Measurements from ENCODE around the gene S100A14. TPM values are rescaled to one million over a fixed set of nuclear protein-coding genes. Genes with fewer than 3 reads are reported as not detected.

Gene S100A14
- total and polyA plus RNA-seq, 2 of the 4 experiments (the other 2 are of a cell fraction), result 0.10 TPM; not detected in 1

- intact Hi-C loops (cut with micrococcal nuclease), result no loop called here
- Histone ChIP-seq H3K9me1 (ENCODE audit: insufficient read depth, low read length) (0 out of 2 replicates have a peak, but pooled peaks cover 4% of the 10 kb centered on the region), H4K8ac (ENCODE audit: low read depth in 2 of 2, low read length in 2 of 2) (no peak overlapping the region), H3K4me3 (ENCODE audit: insufficient read depth, low read depth, low read length) (no peak overlapping the region), H3K56ac (ENCODE audit: extremely low read depth, insufficient read depth, low read length) (no peak overlapping the region), H4K5ac (ENCODE audit: low read depth, low read length) (no peak overlapping the region), H2BK20ac (ENCODE audit: low read depth, low read length) (no peak overlapping the region), H3K79me1 (ENCODE audit: low read depth in 1 of 2, low read length in 2 of 2) (peaks cover 7 to 16% of the 10 kb centered on the region in 2 experiments; a peak in 3 of 4 replicates), H3K9ac (ENCODE audit: low read depth, low read length) (no peak overlapping the region), H2AK5ac (ENCODE audit: low read depth, low read length) (no peak overlapping the region), H2AFZ (replicated peaks; ENCODE audit: low read length, poor library complexity) (no peak overlapping the region), H4K20me1 (ENCODE audit: insufficient read depth, low read length) (no peaks in the 10 kb centered on the region), H3K27ac (ENCODE audit: insufficient read depth, low read length) (no peak overlapping the region), H3K14ac (replicated peaks; ENCODE audit: low read depth, low read length) (no peak overlapping the region), H3K27me3 (ENCODE audit: control insufficient read depth, insufficient read depth, low read length) (no peaks in the 10 kb centered on the region), H3K9me3 (ENCODE audit: control insufficient read depth, insufficient read depth, low read length) (no peaks in the 10 kb centered on the region), H3K4me2 (ENCODE audit: low read depth, low read length) (no peak overlapping the region), H2BK120ac (ENCODE audit: low read depth, low read length) (no peak overlapping the region), H4K91ac (ENCODE audit: insufficient read depth, low read depth, low read length) (no peak overlapping the region), H2BK15ac (ENCODE audit: low read depth, low read length) (no peak overlapping the region), H2BK5ac (ENCODE audit: low read depth, low read length, poor library complexity, severe bottlenecking) (no peak overlapping the region), H2AK9ac (replicated peaks; ENCODE audit: low read depth, low read length, poor library complexity) (no peak overlapping the region), H3K36me3 (ENCODE audit: control insufficient read depth, insufficient read depth, low read length) (peaks cover 24% of the 10 kb centered on the region), H3K18ac (ENCODE audit: low read depth, low read length) (no peak overlapping the region), H3K23ac (ENCODE audit: low read depth, low read length) (no peak overlapping the region), H3K4me1 (ENCODE audit: control insufficient read depth, insufficient read depth, low read length) (peaks cover 3% of the 10 kb centered on the region; the same call in 1 of the 2 replicates), H3K4ac (ENCODE audit: low read depth, low read length) (no peak overlapping the region)
- POLR2A ChIA-PET (ENCODE audit: unreplicated experiment), result interaction anchor here (0.6 kb wide), 1 partner anchor 8 kb away, joined by 3 read pairs; the partner anchor contains the start of gene S100A13
- DNase-seq, result no peak
- 90% methylated on average over 3 of the region's 6 CpGs; no CpG with 5 or more reads in 1 of the 2 experiments for WGBS, 2 experiments (ENCODE audit: extremely low coverage in 2 of 2, insufficient read length in 1 of 2)
- TF ChIP-seq RCOR1 (IDR thresholded peaks at IDR 0.05; ENCODE audit: insufficient replicate concordance, low read length) (no peak), RAD21 (IDR thresholded peaks at IDR 0.05; ENCODE audit: low read length) (no peak), MXI1 (IDR thresholded peaks at IDR 0.05; ENCODE audit: borderline replicate concordance, low read depth, low read length) (no peak), POLR2A (IDR thresholded peaks at IDR 0.05; ENCODE audit: low read depth, low read length) (no peak), CHD1 (IDR thresholded peaks at IDR 0.05; ENCODE audit: low read depth, low read length) (no peak), ELK1 (IDR thresholded peaks at IDR 0.05; ENCODE audit: borderline replicate concordance, low read depth, low read length) (no peak), MAFK (IDR thresholded peaks at IDR 0.05; ENCODE audit: low read depth, low read length) (no peak), FOS (IDR thresholded peaks at IDR 0.05; ENCODE audit: low read depth, low read length) (no peak), MAZ (IDR thresholded peaks at IDR 0.05; ENCODE audit: borderline replicate concordance, low read depth, low read length) (no peak), RFX5 (IDR thresholded peaks at IDR 0.05; ENCODE audit: low read depth, low read length) (no peak), BHLHE40 (IDR thresholded peaks at IDR 0.05; ENCODE audit: low read depth, low read length) (no peak)
- in situ Hi-C loops (cut with MboI; ENCODE audit: low sequenced_read_pairs), result no loop called here
- CTCF ChIA-PET, result interaction anchor here (2.3 to 2.5 kb wide), 2 partner anchors 14 to 47 kb away, joined by 6 to 15 read pairs; partner anchors contain the start of gene CHTOP
- dilution Hi-C loops (cut with HindIII; ENCODE audit: low sequenced_read_pairs, unreplicated experiment), result no loop called here
- no peak for ATAC-seq (ENCODE audit: low read depth)
- no TSS peak for BruUV-seq (replicated peaks)
These were observed 3.0 kb upstream of the S100A14 start for GRCh38 chr1:153619171-153619570.
